Stimulated activated CD4-positive, alpha-beta T cell treated with anti-CD3 and anti-CD28 coated beads, Interleukin-4, amount 100 ng/mL, for 24 hours (primary cell): ENCODE results near the gene ZSWIM4.
"Not testable (repeated sequence)": the region's sequence is repeated elsewhere in the genome, so short reads cannot be mapped to it uniquely, and the experiment has no call there.

Experiments
- DNase-seq: peaks from one replicate; pipeline ENCODE4 v3.0.0-alpha.2; 2020

ZSWIM4 gene

DNA sequence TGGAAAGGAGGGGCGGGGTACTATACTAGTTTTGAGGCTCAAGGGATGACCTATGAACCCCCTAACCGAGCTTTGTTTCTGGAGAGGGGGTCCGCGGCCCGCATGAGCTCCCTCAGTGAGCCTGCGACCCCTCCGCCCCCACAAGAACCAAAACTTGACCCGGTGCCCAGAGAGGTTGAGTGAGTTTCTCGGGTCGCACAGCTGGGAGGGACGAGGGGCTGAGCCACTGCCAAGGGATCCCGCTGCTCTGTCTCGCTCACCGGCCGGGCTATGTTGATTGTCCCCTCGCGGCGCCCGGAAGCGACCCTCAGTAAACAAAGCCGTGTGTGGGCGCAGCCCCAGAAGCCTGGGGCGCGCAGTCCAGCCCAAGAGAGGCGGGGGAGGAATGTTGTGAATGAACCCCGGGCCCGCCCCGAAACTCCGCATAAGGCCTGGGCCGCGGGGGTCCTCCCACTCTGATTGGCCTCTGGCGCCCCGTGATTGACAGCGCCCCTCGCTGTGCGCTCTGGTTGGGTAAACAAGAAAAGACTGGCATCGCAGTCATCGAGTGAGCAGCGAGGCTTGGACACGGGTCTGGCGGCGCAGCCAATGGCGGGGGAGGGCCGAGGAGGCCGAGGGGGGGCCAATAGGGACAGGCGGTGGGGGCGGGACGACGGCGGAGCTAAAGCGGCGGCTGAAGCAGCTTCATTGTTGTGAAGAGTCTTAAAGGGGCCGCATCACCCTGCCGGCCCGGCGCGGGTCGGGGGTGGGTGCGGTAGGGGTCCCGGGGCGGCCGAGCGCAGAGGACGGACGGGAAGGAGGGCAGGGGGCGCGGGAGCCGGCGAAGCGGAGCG lies at the start of gene ZSWIM4:
Gene ZSWIM4, plus strand, starts transcription at position 687 of the 833 bp plus-strand sequence. CDS start 206 bp downstream, outside the sequence.
- peak; percentile 96 for DNase-seq

DNA sequence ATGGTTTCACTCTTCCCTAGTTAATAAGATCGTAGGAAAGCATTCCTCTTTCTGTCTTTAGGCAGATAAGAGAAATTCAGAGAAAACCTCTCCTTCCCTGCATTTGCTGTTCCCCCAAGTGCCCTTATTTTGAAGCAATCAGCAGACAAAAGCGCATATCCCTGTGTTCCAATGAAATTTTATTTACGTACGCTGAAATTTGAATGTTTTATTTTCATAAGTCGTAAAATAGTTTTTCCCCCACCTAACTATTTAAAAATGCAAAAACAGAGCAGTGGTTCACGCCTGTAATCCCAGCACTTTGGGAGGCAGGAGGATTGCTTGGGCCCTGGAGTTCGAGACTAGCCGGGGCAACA lies 48.2 kb upstream of the ZSWIM4 start:
- DNase-seq, result no peak

DNA sequence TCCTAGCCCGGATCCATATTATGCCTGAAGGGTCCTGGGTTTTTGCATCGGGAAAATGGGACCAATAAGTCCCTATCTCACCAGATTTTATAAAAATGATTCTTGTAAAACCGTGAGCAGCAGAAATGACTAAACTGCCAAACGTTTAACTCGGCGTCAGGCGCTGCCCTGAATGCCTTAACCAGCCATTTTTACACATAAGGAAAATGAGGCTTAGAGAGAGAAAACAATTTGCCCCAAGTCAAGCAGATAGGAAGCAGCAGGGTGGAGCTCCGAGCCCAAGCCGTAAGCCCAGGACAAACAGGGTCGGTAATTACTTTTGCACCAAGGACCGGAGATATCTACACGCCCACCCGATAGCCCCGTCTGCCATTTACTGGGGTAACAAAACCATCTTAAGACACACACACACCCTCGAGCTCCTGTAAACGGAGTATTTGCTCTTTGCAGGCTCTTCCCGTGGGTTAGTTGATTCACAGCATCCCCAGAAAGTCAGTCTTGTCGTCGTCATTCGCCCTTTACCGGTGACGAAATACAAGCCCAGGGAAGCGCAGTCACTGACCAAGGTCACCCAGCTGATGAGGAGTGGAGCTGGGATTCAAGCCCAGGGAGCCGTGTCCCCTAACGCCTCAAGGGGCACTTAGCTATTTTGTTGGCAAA lies 46.9 kb upstream of the ZSWIM4 start:
- peak; percentile 6 for DNase-seq

DNA sequence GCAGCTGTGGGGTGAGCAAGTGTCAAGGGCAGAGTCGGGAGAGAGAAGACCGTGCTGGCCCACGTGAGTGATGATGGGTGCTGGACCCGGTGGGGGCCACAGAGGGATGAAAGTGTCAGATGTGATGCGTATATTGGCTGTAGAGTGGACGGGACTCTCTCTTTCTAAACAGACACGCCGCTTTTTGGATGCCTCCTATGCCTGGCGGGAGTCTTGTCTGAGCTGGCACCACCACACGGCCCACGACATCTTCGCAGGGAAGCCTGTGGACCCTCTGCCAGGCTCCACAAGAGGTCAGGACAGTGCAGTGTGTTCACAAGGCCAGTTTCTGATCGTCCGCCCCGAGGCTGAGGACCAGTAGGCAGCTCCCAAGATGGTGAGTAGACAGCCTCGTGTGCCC lies 43.8 kb upstream of the ZSWIM4 start:
- no peak for DNase-seq

DNA sequence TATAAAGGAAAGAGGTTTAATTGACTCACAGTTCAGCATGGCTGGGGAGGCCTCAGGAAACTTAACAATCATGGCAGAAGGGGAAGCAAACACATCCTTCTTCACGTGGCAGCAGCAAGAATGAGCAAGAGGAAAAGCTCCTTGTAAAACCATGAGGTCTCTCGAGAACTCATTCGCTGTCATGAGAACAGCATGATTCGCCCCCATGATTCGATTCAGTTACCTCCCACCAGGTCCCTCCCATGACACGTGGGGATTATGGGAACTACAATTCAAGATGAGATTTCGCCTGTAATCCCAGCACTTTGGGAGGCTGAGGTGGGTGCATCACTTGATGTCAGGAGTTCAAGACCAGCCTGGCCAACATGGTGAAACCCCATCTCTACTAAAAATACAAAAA lies 41.6 kb upstream of the ZSWIM4 start:
- DNase-seq, result not testable (repeated sequence)

DNA sequence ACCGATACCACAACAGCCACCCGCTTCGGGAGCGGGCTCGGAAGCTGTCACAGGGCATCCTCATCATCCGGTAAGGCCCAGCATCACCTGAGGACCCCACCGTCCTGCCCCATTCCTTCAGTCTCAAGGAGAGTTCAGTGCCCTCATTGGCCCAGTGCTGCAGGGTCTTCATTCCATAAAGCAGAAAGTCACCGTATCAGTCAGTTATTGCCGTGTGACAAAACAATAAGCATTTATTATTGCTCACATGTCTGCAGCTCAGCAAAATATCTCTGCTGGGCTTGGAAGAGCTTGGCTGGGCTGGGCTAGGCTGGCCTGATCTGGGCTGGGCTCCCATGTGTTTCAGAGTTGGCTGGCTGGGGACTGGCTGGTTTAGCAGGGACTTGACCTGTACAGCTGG lies 39.0 kb upstream of the ZSWIM4 start:
- DNase-seq, result no peak

DNA sequence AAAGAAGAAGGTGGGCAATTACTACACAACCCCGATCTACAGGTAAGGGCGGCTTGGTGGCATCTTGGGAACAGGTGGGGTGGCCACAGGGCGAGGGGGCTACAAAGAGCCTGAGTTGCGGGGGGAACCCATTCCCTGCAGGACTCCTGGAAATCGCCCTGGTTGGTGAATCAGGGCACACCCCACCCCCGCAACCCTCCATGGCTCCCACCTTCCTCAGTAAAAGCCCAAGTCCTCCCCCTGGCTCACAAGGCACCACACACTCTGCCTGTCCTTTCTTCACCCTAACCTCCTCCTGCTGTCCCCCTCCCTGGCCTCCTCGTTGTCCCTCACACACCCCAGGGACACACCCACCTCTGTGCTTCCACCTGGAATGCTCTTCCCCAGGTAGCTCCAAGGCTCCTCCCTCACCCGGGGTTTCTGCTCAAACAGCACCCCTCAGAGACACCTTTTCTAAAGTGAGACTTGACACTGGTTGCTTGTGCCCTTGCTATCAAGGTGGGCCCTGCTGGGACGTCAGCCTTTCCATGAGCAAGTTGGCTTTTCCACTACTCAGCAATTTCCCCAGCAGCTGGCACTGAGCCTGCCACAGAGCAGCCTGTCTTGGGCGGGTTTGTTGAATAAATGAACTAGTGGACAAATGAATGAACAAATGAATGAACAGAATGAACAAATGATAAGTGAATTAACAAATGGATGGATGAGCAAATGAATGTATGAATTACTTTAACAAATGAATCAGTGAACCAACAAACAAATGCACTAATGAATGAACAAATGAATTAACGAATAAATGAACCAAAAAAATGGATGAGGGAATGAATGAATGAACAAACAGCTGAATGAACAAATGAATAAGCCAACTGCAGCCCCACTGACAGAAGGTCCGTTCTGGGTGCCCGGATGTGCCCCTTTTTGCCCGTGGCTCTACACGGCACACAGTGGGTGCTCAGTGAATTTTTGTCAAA lies 37.2 kb upstream of the ZSWIM4 start:
- no peak for DNase-seq

DNA sequence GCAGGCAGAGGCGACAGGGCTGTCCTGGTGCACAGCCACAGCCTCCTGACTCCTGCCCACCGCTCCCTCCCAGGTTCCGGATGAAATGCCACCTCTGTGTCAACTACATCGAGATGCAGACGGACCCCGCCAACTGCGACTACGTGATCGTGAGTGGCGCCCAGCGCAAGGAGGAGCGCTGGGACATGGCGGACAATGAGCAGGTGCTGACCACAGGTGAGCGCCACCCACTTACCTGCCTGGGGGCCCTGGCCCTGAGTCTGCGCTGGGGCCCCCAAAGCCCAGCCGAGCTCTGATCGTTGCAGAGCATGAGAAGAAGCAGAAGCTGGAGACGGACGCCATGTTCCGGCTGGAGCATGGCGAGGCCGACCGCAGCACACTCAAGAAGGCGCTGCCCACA lies 36.4 kb upstream of the ZSWIM4 start:
- no peak for DNase-seq

DNA sequence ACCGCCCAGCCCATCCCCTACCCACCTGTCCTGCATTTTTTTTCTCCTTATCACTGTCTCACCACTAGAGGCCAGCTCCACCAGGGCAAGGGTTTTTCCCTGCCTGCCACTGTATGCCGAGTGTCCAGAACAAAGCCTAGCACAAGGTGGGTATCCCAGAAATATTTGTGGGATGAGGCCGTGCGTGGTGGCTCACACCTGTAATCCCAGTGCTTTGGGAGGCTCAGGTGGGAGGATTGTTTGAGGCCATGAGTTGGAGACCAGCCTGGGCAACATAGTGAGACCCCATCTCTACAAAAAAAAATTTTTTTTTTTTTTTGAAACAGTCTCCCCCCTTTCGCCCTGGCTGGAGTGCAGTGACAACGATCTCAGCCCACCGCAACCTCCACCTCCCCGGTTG lies 33.8 kb upstream of the ZSWIM4 start:
- DNase-seq, result no peak

DNA sequence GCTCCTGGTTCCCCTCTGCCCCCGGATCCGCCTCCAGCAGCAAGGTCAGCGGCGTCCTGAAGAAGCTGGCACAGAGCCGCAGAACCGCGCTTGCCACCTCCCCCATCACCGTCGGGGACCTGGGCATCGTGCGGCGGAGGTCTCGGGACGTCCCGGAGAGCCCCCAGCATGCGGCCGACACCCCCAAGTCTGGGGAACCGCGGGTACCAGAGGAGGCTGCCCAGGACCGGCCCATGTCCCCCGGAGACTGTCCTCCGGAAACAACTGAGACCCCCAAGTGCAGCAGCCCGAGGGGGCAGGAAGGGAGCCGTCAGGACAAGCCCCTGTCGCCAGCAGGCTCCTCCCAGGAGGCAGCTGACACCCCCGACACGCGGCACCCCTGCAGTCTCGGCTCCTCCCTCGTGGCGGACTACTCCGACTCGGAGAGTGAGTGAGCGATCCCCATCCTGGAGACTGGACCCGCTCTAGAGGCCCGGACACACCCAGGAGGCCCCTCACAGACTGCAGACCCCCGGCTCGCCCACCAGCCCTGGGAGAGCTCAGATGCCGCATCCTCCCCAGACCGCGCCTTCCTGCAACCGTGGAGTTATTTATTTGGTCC lies 32.5 kb upstream of the ZSWIM4 start:
- DNase-seq, result no peak

DNA sequence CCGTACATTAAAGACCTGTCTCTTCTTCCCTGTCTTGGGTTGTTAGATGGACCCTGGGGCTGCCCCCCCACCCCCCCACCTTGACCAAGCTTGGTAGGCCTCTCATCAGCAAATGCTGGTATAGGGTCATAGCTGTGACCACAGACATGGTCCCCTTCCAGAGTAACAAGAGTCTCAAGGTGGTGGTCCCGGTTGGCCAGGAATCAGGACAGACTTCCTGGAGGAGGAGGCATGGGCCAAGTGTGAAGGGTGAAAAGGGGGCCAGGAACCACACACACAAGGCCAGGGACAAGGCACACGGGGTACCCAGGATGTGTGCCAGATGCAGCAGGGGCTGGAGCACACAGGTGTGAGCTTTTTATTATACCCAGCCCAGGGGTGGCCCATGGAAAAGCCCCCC lies 32.0 kb upstream of the ZSWIM4 start:
- no peak for DNase-seq

DNA sequence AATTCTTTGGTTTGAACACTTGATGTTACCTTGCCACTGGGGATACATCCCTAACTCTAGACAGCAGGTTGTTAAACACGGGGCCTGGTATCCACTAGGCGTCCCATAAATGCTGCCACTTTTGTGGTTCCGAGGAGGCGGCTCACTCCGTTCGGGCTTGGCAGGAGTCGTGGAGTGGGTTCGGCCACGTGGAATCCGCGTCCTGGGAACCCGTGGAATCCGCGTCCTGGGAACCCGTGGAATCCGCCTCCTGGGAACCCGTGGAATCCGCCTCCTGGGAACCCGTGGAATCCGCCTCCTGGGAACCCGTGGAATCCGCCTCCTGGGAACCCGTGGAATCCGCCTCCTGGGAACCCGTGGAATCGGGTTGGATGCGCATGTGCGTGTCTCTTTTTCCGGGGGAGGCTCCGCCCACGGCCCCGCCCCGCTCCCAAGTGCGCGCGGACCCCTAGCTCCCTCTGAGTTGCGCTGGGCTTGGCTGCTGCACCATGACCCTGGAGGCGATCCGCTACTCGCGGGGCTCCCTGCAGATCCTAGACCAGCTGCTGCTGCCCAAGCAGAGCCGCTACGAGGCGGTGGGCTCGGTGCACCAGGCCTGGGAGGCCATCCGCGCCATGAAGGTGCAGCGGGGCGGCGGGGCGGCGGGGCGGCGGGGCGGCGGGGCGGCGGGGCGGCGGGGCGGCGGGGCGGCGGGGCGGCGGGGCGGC lies 31.0 kb upstream of the ZSWIM4 start, which contains the start of gene MRI1:
Gene MRI1, plus strand, starts transcription at position 422 of the 707 bp plus-strand sequence. Its CDS starts 67 bp downstream, at position 489.
- DNase-seq, result peak; percentile 63

DNA sequence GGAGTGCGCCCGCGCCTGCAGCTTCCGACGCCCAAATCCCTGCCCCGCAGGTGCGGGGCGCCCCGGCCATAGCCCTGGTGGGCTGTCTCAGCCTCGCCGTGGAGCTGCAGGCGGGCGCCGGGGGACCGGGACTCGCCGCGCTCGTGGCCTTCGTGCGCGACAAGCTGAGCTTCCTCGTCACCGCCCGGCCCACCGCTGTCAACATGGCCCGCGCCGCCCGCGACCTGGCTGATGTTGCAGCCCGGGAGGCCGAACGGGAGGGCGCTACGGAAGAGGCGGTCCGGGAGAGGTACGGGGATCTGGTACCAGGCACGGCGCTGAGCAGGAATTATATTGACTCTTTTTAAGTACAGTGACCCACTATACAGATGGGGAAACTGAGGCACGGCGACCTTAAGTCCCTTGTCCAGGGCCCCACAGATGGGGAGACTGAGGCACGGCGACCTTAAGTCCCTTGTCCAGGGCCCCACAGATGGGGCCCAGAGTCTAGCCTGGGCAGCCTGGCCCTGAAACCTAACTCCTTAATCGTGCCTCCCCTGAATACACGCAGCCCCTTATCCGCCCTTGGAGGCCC lies 30.3 kb upstream of the ZSWIM4 start:
- peak; percentile 40 for DNase-seq

DNA sequence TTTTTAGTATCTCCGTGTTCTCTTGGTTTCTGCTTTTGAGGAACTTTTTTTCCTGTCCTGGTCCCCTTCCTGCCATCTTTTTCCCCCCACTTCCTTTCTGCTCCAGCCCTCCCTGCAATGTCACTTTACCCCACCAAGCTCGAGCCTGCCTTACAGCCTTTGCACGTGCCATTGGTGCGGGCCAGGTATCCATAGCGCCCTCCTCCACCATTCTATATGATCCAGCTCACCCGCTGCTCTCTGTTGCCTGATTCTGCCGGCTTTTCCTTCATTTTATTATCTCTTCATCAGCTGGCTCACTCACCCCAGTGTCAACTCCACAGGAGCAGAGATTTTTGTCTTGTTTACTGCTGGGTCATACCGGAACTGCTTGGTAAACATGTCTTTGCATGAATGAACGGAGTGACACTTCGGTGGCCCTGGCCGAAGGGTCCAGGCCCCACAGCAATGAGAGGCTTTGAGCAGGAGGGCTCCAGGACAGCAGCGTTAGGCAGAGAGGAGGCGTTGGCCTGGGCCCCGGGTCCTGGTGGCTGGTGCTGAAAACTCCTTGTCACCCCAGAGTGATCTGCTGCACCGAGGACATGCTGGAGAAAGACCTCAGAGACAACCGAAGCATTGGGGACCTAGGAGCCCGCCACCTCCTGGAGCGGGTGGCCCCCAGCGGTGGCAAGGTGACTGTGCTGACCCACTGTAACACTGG lies 29.7 kb upstream of the ZSWIM4 start:
- DNase-seq, result no peak

DNA sequence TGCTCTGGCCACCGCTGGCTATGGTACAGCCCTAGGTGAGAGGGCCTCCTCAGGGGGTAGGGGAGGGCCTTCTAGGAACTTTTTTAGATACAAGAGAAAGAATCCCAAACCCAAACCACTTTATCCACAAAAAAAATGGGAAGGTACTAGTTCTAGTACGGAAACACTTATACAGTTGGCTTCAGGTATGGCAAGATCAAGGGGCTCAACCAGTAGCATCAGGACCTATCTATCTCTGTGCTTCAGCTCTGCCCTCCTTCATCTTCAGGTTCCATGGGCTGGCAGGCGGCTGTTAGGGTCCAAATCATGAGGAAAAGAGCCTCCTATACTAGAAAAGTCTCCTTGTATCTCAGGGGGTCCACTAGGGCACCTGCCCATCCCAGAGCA lies 29.2 kb upstream of the ZSWIM4 start:
- no peak for DNase-seq

DNA sequence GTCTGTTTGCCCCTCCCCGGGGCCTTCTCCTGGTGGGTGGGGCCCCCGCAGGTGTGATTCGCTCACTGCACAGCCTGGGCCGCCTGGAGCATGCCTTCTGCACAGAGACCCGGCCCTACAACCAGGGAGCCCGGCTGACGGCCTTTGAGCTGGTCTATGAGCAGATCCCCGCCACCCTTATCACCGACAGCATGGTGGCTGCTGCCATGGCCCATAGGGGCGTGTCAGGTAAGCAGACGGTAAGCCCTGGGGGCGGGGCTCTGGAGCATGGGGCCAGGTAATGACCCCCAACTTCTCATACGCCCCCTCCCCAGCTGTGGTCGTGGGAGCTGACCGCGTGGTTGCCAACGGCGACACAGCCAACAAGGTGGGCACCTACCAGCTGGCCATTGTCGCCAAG lies 26.7 kb upstream of the ZSWIM4 start:
- no peak for DNase-seq

DNA sequence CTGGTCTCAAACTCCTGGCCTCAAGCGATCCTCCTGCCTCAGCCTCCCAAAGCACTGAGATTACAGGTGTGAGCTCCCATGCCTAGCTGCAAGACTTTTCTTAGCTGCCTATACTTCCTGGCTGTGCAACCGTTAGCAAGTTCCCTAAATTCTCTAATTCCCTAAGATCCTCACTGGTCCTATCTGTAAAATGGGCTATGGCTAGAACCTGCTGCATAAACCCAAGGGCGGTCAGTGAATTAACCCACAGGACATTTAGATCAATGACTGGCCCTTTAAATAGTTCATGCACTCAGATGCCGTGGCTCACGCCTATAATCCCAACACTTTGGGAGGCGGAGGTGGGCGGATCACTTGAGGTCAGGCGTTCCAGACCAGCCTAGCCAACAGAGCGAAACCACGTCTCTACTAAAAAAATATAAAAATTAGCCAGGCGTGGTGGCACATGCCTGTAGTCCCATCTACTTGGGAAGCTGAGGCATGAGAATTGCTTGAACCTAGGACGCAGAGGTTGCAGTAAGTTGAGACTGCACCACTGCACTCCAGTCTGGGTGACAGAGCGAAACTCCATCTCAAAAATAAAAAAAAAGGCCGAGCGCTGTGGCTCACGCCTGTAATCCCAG lies 25.1 kb upstream of the ZSWIM4 start:
- DNase-seq, result no peak

DNA sequence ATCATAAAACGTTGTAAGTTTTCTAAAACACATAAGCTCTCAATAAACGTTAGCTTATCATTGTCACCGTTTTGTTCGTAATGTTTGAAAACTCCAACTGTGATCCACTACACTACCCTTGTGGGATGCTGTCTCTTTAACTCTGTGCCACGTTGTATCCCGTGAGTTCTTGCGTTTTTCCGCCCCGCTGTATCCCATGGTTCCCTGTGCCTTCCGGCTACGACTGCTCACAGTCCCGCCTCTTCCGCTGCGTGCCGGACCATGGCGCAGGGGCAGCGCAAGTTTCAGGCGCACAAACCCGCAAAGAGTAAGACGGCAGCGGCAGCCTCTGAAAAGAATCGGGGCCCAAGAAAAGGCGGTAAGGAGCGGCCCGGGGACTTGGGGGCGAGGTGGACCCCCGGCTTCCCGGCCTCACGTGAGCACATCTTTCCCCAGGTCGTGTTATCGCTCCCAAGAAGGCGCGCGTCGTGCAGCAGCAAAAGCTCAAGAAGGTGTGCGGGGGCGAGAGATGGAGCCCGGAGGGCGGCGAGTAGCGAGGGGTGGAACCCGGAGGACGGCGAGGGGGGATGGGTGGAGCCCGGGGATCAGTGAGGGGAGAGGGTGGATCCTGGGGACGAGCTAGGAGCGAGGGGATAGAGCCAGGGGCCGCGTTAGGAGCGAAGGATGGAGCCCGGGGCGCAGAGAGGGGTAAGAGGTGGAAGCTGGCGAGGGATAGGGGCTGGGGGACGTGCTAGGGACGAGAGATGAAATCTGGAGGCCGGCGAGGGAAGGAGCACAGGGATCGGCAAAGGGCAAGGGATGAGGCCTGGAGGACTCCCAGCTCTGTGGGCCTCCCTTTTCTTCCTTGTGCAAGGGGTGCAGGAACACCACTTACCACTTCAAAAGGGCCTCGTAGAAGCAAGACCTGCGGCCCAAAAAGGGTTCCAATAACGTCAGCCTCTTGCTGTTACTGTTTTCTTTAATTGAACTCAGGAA lies 20.7 kb upstream of the ZSWIM4 start, which contains the start of gene C19orf53:
Gene C19orf53, plus strand, starts transcription at position 240 of the 975 bp plus-strand sequence. Its CDS starts 22 bp downstream, at position 262.
- DNase-seq, result peak; percentile 91

DNA sequence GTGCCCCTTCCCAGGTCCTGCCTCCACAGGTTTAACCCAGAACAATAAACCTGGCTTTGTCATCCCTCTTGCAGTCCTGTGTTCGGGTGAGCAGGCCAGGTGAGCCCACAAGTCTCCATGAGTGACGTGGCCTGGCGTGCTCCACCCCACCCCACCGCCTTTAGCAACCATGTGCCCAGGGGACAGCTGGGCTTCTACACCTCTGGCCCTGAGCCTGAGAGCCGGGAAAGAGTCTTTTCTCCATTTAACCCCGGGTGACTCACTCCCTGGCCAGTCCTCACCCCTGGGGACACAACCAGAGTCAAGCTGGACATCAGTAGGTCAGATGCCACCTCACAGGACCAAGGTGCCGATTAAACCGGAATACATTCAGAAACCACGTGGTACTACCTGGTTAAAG lies 16.8 kb upstream of the ZSWIM4 start:
- DNase-seq, result no peak
